K562 (cell line): ENCODE measurements around the gene TCAP. TPM values are rescaled to one million over a fixed set of nuclear protein-coding genes. Genes with fewer than 3 reads are reported as not detected.

Source experiments
- BACH1 ChIP-seq: fragments of 200-800 bp; sonication (Bioruptor generic); IDR thresholded peaks from 2 replicates; pipeline ENCODE4 v1.6.1; 2016; ENCODE audit warnings: missing genetic modification characterization, missing compliant biosample characterization
- CEBPB ChIP-seq: fragments of 450-650 bp; IDR thresholded peaks from 2 replicates; pipeline ENCODE4 v1.6.1; 2016; ENCODE audit warnings: missing genetic modification characterization, missing compliant biosample characterization
- ETV1 ChIP-seq: fragments of 450-650 bp; conservative IDR thresholded peaks from 2 replicates; pipeline ENCODE4 v1.6.1; 2016; ENCODE audit warnings: missing genetic modification characterization, control low read depth, low read depth, missing compliant biosample characterization
- GTF2A2 ChIP-seq: IDR thresholded peaks from 2 replicates; pipeline ENCODE4 v1.6.1; 2016; ENCODE audit warnings: mild to moderate bottlenecking, missing genetic modification characterization, missing compliant biosample characterization
- HNRNPH1 ChIP-seq: fragments of 200-400 bp; formaldehyde crosslinking; optimal IDR thresholded peaks from 2 replicates; pipeline ENCODE3; 2017; ENCODE audit warnings: low read depth, mild to moderate bottlenecking, low read length, moderate library complexity
- KAT2B ChIP-seq: IDR thresholded peaks from one replicate; pipeline ENCODE4 v1.6.1; 2012; ENCODE audit warnings: low read depth, mild to moderate bottlenecking, control low read depth, inconsistent platforms, low read length, moderate library complexity
- KHSRP ChIP-seq: fragments of 450-650 bp; IDR thresholded peaks from 2 replicates; pipeline ENCODE4 v1.6.1; 2017
- MAFK ChIP-seq: IDR thresholded peaks from 2 replicates; pipeline ENCODE4 v1.6.1; 2011; ENCODE audit warnings: low read length, improper control_type of control experiment
- MCM2 ChIP-seq: fragments of 450-650 bp; IDR thresholded peaks from 2 replicates; pipeline ENCODE4 v1.6.1; 2017; ENCODE audit warnings: low read depth, mild to moderate bottlenecking
- MECOM ChIP-seq: fragments of 250-450 bp; sonication (Bioruptor Pico); IDR thresholded peaks from 2 replicates; pipeline ENCODE4 v1.8.0; 2022; ENCODE audit warnings: inconsistent platforms
- MEF2A ChIP-seq: IDR thresholded peaks from 2 replicates; pipeline ENCODE4 v1.6.1; 2011; ENCODE audit warnings: low read depth, mild to moderate bottlenecking, low read length, moderate library complexity; ENCODE audit not compliant: control insufficient read depth
- MTA1 ChIP-seq: fragments of 450-650 bp; IDR thresholded peaks from 2 replicates; pipeline ENCODE4 v1.6.1; 2017; ENCODE audit warnings: borderline replicate concordance
- NCOA1 ChIP-seq: fragments of 450-650 bp; IDR thresholded peaks from 2 replicates; pipeline ENCODE4 v1.6.1; 2016; ENCODE audit warnings: low read depth
- NFE2 ChIP-seq: IDR thresholded peaks from 2 replicates; pipeline ENCODE4 v1.6.1; 2014; ENCODE audit warnings: antibody characterized with exemption, low read depth
- RBM15 ChIP-seq: fragments of 200-400 bp; formaldehyde crosslinking; IDR thresholded peaks from 2 replicates; pipeline ENCODE4 v1.6.1; 2018; ENCODE audit warnings: mild to moderate bottlenecking, low read length, moderate library complexity; ENCODE audit not compliant: insufficient read depth
- RFX5 ChIP-seq: IDR thresholded peaks from 2 replicates; pipeline ENCODE4 v1.6.1; 2011; ENCODE audit warnings: low read depth, mild to moderate bottlenecking, improper control_type of control experiment, low read length
- SAP30 ChIP-seq: fragments of 200-600 bp; sonication (generic); IDR thresholded peaks from 2 replicates; pipeline ENCODE4 v1.6.1; 2012; ENCODE audit warnings: borderline replicate concordance, low read depth, mild to moderate bottlenecking, moderate library complexity, low read length, control low read depth, inconsistent platforms; ENCODE audit not compliant: insufficient read depth, poor library complexity, severe bottlenecking
- SNRNP70 ChIP-seq: fragments of 200-400 bp; formaldehyde crosslinking; optimal IDR thresholded peaks from 2 replicates; pipeline ENCODE3; 2017; ENCODE audit warnings: low read depth, low read length
- TARDBP ChIP-seq: fragments of 450-650 bp; IDR thresholded peaks from 2 replicates; pipeline ENCODE4 v1.6.1; 2016
- TCFL5 ChIP-seq: fragments of 250-450 bp; sonication (Bioruptor Pico); conservative IDR thresholded peaks from 2 replicates; pipeline ENCODE4 v1.6.1; 2021; ENCODE audit warnings: mild to moderate bottlenecking, moderate library complexity, matching md5 sums
- TEAD1 ChIP-seq, 2 experiments: fragments of 450-650 bp in 1 of 2; sonication (generic) in 1 of 2; formaldehyde crosslinking; IDR thresholded peaks; 2 replicates each; pipeline versions ENCODE4 v1.4.0 to v1.8.0; 2020 to 2022; ENCODE audit warnings: mild to moderate bottlenecking in 2 of 2, missing genetic modification reagents in 1 of 2
- ZBTB8A ChIP-seq: fragments of 450-650 bp; IDR thresholded peaks from 2 replicates; pipeline ENCODE4 v1.6.1; 2018; ENCODE audit warnings: mild to moderate bottlenecking, moderate library complexity; ENCODE audit not compliant: partially characterized antibody
- polyA plus RNA-seq, 8 experiments: library from polyadenylated mRNA; depleted of rRNA in 4 of 8; stranded (reverse) in 5 of 8; unstranded in 3 of 8; fragments of >200 nt; fragmentation: Nextera tagmentation in 2 of 8; fragmentation: Illumina TruSeq in 1 of 8; extraction: Ambion mirVana in 2 of 8; extraction: Trizol in 1 of 8; gene quantifications; 2 replicates each; pipeline versions ENCODE4 v1.2.1 to v1.2.3, GENCODE V29; 2011 to 2014; ENCODE audit warnings: inconsistent platforms in 1 of 8, missing spikeins in 1 of 8
- total RNA-seq, 7 experiments: library from RNA; depleted of rRNA in 6 of 7; stranded (reverse); fragments of >200 nt in 6 of 7; fragmentation: Illumina TruSeq in 2 of 7; extraction: Trizol in 2 of 7; gene quantifications; 2 replicates each; pipeline versions ENCODE4 v1.2.1 to v1.2.3, GENCODE V29; 2011 to 2021; ENCODE audit warnings: low replicate concordance in 1 of 7
- TF ChIP-seq, protein P1 (sequence below): fragments of 450-650 bp; formaldehyde crosslinking; IDR thresholded peaks from 2 replicates; pipeline ENCODE4 v1.4.0; 2020; ENCODE audit warnings: mild to moderate bottlenecking
- TF ChIP-seq, protein P2 (sequence below): fragments of 450-650 bp; IDR thresholded peaks from 2 replicates; pipeline ENCODE4 v1.6.1; 2018; ENCODE audit warnings: mild to moderate bottlenecking, low read depth; ENCODE audit not compliant: partially characterized antibody
- TF ChIP-seq, protein P3 (sequence below): fragments of 450-650 bp; conservative IDR thresholded peaks from 2 replicates; pipeline ENCODE4 v1.6.1; 2016; ENCODE audit warnings: missing genetic modification characterization, low read depth, mild to moderate bottlenecking, control low read depth, missing compliant biosample characterization
- TF ChIP-seq, protein P4 (sequence below): sonication (generic); formaldehyde crosslinking; IDR thresholded peaks from 2 replicates; pipeline ENCODE4 v1.9.0; 2022; ENCODE audit warnings: mild to moderate bottlenecking, missing genetic modification reagents

Gene TCAP
- total and polyA plus RNA-seq, 9 of the 15 experiments (the other 6 are each of a cell fraction or from before 2014, with no cell fraction given), result 0.33 to 1.4 (median 0.82) TPM; not detected in 2

DNA sequence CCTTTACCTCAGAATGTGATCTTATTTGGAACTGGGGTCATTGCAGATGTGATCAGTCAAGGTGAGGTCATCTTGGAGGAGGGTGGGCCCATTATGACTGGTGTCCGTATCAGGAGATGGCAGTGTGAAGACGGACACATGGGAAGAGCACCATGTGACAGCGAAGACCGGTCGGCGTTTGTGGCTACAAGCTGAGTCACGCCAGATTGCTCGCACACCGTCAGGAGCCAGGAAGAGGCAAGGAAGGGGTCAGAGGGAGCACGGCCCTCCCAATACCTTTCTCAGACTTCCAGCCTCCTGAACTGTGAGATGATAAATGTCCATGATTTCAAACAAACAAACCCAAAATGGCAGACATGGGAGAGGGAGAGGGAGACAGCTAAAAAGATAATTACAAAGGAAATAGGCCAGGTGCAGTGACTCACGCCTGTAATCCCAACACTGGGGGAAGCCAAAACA lies 15.0 kb upstream of the TCAP start (continued):
- TF ChIP-seq, protein P1, sequence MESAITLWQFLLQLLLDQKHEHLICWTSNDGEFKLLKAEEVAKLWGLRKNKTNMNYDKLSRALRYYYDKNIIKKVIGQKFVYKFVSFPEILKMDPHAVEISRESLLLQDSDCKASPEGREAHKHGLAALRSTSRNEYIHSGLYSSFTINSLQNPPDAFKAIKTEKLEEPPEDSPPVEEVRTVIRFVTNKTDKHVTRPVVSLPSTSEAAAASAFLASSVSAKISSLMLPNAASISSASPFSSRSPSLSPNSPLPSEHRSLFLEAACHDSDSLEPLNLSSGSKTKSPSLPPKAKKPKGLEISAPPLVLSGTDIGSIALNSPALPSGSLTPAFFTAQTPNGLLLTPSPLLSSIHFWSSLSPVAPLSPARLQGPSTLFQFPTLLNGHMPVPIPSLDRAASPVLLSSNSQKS (CRISPR knock-in tag), result 0 out of 2 replicates have a peak, but pooled peaks have one; percentile 9
- TF ChIP-seq TCFL5 (CRISPR knock-in tag) (no peak), KAT2B (no peak), KHSRP (no peak), SAP30 (no peak), MAFK (peak; percentile 81), GTF2A2 (tag) (no peak), MECOM (peak; percentile 76; the same call in 1 of the 2 replicates), RBM15 (no peak), MTA1 (peak; percentile 83), TEAD1 (CRISPR knock-in tag; IDR thresholded peaks at IDR 0.05) (no peak; a peak in 2 of 4 replicates), TARDBP (no peak), NFE2 (peak; percentile 98), HNRNPH1 (no peak), MEF2A (no peak), BACH1 (tag) (peak; percentile 88), RFX5 (no peak), NCOA1 (peak; percentile 39; the same call in 1 of the 2 replicates), MCM2 (no peak), SNRNP70 (no peak), ETV1 (peak; percentile 68), ZBTB8A (no peak), CEBPB (tag) (0 out of 2 replicates have a peak, but pooled peaks have one; percentile 40)
- TF ChIP-seq, protein P2, sequence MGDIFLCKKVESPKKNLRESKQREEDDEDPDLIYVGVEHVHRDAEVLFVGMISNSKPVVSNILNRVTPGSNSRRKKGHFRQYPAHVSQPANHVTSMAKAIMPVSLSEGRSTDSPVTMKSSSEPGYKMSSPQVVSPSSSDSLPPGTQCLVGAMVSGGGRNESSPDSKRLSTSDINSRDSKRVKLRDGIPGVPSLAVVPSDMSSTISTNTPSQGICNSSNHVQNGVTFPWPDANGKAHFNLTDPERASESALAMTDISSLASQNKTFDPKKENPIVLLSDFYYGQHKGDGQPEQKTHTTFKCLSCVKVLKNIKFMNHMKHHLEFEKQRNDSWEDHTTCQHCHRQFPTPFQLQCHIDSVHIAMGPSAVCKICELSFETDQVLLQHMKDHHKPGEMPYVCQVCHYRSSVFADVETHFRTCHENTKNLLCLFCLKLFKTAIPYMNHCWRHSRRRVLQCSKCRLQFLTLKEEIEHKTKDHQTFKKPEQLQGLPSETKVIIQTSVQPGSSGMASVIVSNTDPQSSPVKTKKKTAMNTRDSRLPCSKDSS, result no peak
- TF ChIP-seq, protein P3, sequence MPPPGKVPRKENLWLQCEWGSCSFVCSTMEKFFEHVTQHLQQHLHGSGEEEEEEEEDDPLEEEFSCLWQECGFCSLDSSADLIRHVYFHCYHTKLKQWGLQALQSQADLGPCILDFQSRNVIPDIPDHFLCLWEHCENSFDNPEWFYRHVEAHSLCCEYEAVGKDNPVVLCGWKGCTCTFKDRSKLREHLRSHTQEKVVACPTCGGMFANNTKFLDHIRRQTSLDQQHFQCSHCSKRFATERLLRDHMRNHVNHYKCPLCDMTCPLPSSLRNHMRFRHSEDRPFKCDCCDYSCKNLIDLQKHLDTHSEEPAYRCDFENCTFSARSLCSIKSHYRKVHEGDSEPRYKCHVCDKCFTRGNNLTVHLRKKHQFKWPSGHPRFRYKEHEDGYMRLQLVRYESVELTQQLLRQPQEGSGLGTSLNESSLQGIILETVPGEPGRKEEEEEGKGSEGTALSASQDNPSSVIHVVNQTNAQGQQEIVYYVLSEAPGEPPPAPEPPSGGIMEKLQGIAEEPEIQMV (tag), result no peak
- TF ChIP-seq, protein P4, sequence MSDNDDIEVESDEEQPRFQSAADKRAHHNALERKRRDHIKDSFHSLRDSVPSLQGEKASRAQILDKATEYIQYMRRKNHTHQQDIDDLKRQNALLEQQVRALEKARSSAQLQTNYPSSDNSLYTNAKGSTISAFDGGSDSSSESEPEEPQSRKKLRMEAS, result peak; percentile 91
- TF ChIP-seq, all 486 proteins: peak for 148
